ENCODE results near the gene PARD3.

GRCh38 chr10:34539533-34540315 lies 275.4 kb downstream of the PARD3 start:
- TF ChIP-seq, protein P1, sequence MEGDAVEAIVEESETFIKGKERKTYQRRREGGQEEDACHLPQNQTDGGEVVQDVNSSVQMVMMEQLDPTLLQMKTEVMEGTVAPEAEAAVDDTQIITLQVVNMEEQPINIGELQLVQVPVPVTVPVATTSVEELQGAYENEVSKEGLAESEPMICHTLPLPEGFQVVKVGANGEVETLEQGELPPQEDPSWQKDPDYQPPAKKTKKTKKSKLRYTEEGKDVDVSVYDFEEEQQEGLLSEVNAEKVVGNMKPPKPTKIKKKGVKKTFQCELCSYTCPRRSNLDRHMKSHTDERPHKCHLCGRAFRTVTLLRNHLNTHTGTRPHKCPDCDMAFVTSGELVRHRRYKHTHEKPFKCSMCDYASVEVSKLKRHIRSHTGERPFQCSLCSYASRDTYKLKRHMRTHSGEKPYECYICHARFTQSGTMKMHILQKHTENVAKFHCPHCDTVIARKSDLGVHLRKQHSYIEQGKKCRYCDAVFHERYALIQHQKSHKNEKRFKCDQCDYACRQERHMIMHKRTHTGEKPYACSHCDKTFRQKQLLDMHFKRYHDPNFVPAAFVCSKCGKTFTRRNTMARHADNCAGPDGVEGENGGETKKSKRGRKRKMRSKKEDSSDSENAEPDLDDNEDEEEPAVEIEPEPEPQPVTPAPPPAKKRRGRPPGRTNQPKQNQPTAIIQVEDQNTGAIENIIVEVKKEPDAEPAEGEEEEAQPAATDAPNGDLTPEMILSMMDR (IDR thresholded peaks at IDR 0.05; ENCODE audit: insufficient read depth, low read length, poor library complexity, severe bottlenecking), result no peak
- TF ChIP-seq EZH2phosphoT487 (conservative IDR thresholded peaks at IDR 0.05; ENCODE audit: low read length), result no peak
